ENCODE measurements around the gene ATP6V1A.

Gene ATP6V1A

DNA sequence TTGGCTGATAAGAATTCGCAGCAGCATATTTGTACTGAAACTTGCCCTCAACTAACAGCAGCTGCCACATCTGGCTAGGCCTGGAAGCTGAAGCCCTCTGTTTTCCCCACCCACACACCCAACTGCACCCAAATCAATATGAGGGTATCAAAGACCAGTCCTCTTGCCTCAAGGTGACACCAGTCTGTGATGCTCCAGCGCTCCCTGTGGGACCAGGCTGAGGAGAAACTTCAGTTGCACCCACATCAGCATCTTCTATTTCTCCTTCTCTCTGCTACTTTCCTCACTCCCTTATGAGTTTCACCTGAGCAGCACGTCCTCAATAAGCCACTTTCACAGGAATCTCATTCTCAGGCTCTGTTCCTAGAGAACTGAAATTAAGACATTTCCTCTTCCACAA lies 73.0 kb downstream of the ATP6V1A start:
- no peak for ATAC-seq
- TF ChIP-seq, protein P1, sequence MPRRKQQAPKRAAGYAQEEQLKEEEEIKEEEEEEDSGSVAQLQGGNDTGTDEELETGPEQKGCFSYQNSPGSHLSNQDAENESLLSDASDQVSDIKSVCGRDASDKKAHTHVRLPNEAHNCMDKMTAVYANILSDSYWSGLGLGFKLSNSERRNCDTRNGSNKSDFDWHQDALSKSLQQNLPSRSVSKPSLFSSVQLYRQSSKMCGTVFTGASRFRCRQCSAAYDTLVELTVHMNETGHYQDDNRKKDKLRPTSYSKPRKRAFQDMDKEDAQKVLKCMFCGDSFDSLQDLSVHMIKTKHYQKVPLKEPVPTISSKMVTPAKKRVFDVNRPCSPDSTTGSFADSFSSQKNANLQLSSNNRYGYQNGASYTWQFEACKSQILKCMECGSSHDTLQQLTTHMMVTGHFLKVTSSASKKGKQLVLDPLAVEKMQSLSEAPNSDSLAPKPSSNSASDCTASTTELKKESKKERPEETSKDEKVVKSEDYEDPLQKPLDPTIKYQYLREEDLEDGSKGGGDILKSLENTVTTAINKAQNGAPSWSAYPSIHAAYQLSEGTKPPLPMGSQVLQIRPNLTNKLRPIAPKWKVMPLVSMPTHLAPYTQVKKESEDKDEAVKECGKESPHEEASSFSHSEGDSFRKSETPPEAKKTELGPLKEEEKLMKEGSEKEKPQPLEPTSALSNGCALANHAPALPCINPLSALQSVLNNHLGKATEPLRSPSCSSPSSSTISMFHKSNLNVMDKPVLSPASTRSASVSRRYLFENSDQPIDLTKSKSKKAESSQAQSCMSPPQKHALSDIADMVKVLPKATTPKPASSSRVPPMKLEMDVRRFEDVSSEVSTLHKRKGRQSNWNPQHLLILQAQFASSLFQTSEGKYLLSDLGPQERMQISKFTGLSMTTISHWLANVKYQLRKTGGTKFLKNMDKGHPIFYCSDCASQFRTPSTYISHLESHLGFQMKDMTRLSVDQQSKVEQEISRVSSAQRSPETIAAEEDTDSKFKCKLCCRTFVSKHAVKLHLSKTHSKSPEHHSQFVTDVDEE (CRISPR knock-in tag; IDR thresholded peaks at IDR 0.05), result no peak
- no peak for TF ChIP-seq OSR1 (CRISPR knock-in tag; IDR thresholded peaks at IDR 0.05)
- no peak for TF ChIP-seq ISL1 (CRISPR knock-in tag; IDR thresholded peaks at IDR 0.05)
- no peak for TF ChIP-seq TOX (CRISPR knock-in tag; IDR thresholded peaks at IDR 0.05; ENCODE audit: borderline replicate concordance)
- no peak for TF ChIP-seq BACH2 (CRISPR knock-in tag; IDR thresholded peaks at IDR 0.05; ENCODE audit: borderline replicate concordance)
- TF ChIP-seq ARNTL (CRISPR knock-in tag; IDR thresholded peaks at IDR 0.05; ENCODE audit: borderline replicate concordance, low read depth), result no peak
- TF ChIP-seq, protein P2, sequence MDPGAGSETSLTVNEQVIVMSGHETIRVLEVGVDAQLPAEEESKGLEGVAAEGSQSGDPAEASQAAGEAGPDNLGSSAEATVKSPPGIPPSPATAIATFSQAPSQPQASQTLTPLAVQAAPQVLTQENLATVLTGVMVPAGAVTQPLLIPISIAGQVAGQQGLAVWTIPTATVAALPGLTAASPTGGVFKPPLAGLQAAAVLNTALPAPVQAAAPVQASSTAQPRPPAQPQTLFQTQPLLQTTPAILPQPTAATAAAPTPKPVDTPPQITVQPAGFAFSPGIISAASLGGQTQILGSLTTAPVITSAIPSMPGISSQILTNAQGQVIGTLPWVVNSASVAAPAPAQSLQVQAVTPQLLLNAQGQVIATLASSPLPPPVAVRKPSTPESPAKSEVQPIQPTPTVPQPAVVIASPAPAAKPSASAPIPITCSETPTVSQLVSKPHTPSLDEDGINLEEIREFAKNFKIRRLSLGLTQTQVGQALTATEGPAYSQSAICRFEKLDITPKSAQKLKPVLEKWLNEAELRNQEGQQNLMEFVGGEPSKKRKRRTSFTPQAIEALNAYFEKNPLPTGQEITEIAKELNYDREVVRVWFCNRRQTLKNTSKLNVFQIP (CRISPR knock-in tag; IDR thresholded peaks at IDR 0.05; ENCODE audit: borderline replicate concordance, low read depth), result no peak
- no peak for TF ChIP-seq ZNF565 (CRISPR knock-in tag; conservative IDR thresholded peaks at IDR 0.05; ENCODE audit: low read depth)
- TF ChIP-seq ZFP3 (CRISPR knock-in tag; IDR thresholded peaks at IDR 0.05), result no peak
- TF ChIP-seq ZNF70 (CRISPR knock-in tag; IDR thresholded peaks at IDR 0.05), result no peak

DNA sequence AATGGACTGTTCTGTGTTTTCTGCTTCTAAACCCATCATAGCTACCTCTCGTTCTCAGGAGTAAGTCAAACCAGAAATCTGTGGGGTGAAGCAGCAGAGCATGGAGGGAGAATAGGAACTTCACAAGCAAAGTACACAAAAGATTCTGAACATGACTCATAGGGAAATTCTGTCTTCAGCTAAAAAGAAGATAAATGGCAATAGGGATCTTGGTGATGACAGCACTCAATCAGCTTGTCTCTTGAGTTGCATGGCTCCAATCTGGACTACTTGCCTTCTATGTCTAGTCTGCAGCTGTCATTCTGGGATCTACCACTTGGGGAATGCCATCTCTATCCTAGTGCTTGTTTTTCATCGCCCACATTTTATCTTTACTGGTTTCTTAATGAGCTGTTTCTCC lies 78.3 kb downstream of the ATP6V1A start:
- TF ChIP-seq ZNF70 (CRISPR knock-in tag; IDR thresholded peaks at IDR 0.05) (no peak), ARNTL (CRISPR knock-in tag; IDR thresholded peaks at IDR 0.05; ENCODE audit: borderline replicate concordance, low read depth) (no peak), ISL1 (CRISPR knock-in tag; IDR thresholded peaks at IDR 0.05) (no peak)
- ATAC-seq, result peak; percentile 56; the same call in 1 of the 3 replicates

DNA sequence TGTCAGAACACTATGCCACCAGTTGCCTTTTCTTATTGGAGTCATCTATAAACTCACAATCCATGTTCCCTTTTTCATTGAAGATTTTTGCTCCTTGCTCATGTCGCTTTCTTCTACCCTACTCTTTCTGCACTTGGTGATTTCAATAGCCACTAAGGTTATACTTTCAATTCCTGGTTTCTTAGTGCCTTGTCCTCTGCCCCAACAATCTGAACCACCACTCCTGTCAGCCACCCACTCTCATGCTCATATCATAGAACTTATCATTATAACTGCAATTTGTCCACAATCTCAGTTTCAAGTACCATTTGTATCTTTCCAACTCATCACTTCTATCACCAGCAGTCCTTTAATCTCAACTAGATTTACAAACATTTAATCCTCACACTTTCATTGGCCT lies 81.8 kb downstream of the ATP6V1A start:
- no peak for TF ChIP-seq ZNF70 (CRISPR knock-in tag; IDR thresholded peaks at IDR 0.05)
- no peak for TF ChIP-seq CSDC2 (CRISPR knock-in tag; IDR thresholded peaks at IDR 0.05)
- TF ChIP-seq, protein P2 (CRISPR knock-in tag; IDR thresholded peaks at IDR 0.05; ENCODE audit: borderline replicate concordance, low read depth), result no peak
- no peak for TF ChIP-seq ISL1 (CRISPR knock-in tag; IDR thresholded peaks at IDR 0.05)
- TF ChIP-seq, protein P3, sequence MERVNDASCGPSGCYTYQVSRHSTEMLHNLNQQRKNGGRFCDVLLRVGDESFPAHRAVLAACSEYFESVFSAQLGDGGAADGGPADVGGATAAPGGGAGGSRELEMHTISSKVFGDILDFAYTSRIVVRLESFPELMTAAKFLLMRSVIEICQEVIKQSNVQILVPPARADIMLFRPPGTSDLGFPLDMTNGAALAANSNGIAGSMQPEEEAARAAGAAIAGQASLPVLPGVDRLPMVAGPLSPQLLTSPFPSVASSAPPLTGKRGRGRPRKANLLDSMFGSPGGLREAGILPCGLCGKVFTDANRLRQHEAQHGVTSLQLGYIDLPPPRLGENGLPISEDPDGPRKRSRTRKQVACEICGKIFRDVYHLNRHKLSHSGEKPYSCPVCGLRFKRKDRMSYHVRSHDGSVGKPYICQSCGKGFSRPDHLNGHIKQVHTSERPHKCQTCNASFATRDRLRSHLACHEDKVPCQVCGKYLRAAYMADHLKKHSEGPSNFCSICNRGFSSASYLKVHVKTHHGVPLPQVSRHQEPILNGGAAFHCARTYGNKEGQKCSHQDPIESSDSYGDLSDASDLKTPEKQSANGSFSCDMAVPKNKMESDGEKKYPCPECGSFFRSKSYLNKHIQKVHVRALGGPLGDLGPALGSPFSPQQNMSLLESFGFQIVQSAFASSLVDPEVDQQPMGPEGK (CRISPR knock-in tag; IDR thresholded peaks at IDR 0.05; ENCODE audit: borderline replicate concordance), result no peak
- TF ChIP-seq TOX (CRISPR knock-in tag; IDR thresholded peaks at IDR 0.05; ENCODE audit: borderline replicate concordance), result no peak
- no peak for ATAC-seq

DNA sequence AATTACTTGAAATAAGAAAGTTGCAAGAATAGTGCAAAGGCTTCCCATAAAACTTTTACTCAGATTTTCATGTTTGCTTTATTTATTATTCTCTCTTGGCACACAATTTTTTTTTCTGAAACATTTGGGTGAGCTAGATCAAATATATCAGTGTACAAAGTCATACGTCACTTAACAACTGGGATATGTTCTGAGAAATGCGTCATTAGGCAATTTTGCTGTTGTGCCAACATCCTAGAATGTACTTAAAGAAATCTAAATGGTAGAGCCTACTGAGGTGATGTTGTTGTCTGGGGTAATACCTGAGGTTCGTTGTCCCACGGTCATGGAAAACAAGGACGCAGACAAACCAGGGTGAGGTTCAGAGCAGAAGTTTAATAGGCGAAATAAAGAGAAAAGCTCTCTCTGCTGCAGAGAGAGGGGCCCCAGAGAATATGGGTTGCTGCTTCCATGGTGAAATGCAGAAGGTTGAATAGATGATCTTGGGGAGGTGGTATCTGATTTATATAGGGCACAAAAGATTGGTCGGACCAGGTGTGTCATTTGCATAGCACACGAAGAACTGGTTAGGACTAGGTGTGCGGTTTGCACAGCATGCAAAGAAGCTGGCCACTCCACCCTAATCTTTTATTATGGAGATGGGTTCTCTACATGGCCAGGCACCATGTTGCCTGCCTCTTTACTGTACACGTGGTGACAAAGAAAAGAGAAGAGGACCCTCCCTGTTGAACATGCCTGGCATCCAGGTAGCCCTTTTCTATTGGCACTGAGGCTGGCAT lies 82.9 kb downstream of the ATP6V1A start:
- TF ChIP-seq, protein P2 (CRISPR knock-in tag; IDR thresholded peaks at IDR 0.05; ENCODE audit: borderline replicate concordance, low read depth), result no peak
- TF ChIP-seq ARNTL (CRISPR knock-in tag; IDR thresholded peaks at IDR 0.05; ENCODE audit: borderline replicate concordance, low read depth), result no peak
- TF ChIP-seq, protein P1 (CRISPR knock-in tag; IDR thresholded peaks at IDR 0.05), result no peak
- no peak for ATAC-seq

Measured in SK-N-SH treated with all-trans-retinoic acid at 6 μM for 48 hours (cell line).